Adrenal gland (tissue), 12 donors: ENCODE results near the gene TOM1. TPM values are rescaled to one million over a fixed set of nuclear protein-coding genes. Genes with fewer than 3 reads are reported as not detected.
A peak's percentile ranks its signal among the peaks of the same experiment; 100 is the strongest.

Experiments
- DNase-seq, 7 donors: peaks; one replicate each; pipeline ENCODE4 v3.0.0-alpha.2; 2019 to 2020
- H3K27ac ChIP-seq, 5 donors: fragments of 200-600 bp; sonication (generic) in 4 of 5; 1 replicate in 3 of 5; 2 replicates in 2 of 5; pipeline versions ENCODE4 v1.5.1 to v1.8.0; 2016 to 2020; ENCODE audit warnings: mild to moderate bottlenecking in 1 of 5
- H3K27me3 ChIP-seq: fragments of 200-600 bp; 2 replicates; pipeline ENCODE4 v1.8.0; 2021
- H3K36me3 ChIP-seq, 2 donors: fragments of 200-600 bp; replicated peaks in 1 of 2; 1 replicate in 1 of 2; 2 replicates in 1 of 2; pipeline versions ENCODE4 v1.5.1 to v1.8.0; 2018 to 2022
- H3K4me1 ChIP-seq, 2 donors: fragments of 200-600 bp; replicated peaks in 1 of 2; 1 replicate in 1 of 2; 2 replicates in 1 of 2; pipeline versions ENCODE4 v1.5.1 to v1.8.0; 2018 to 2021
- H3K4me3 ChIP-seq, 4 donors: fragments of 200-600 bp; sonication (generic) in 3 of 4; one replicate each; pipeline ENCODE4 v1.5.1; 2016 to 2018
- H3K9me3 ChIP-seq, 3 donors: fragments of 200-600 bp; sonication (generic) in 1 of 3; replicated peaks in 1 of 3; 1 replicate in 2 of 3; 2 replicates in 1 of 3; pipeline versions ENCODE4 v1.5.1 to v1.8.0; 2016 to 2021
- CTCF ChIP-seq, 6 experiments: fragments of 450-650 bp in 4 of 6; fragments of 200-600 bp in 2 of 6; sonication (generic) in 1 of 6; IDR thresholded peaks; 1 replicate in 5 of 6; 2 replicates in 1 of 6; pipeline versions ENCODE4 v1.5.1 to v1.8.0; 2016 to 2021; ENCODE audit warnings: antibody characterized with exemption in 6 of 6, mild to moderate bottlenecking in 2 of 6, moderate library complexity in 1 of 6
- POLR2A ChIP-seq, 2 donors: fragments of 450-650 bp; IDR thresholded peaks; one replicate each; pipeline ENCODE4 v1.6.1; 2017; ENCODE audit warnings: antibody characterized with exemption in 2 of 2, mild to moderate bottlenecking in 2 of 2, moderate library complexity in 1 of 2
- WGBS, 4 donors: extraction: QIAGEN DNeasy Blood & Tissue Kit in 2 of 4; methylation state at CpG; one replicate each; pipeline versions ENCODE4 v1.1.5 to v1.1.7; 2013 to 2017; 5-methylcytosine and 5-hydroxymethylcytosine counted together
- intact Hi-C, 2 donors: fragments of 100-400 bp; cut with DNase I; formaldehyde crosslinking; loops; one replicate each; pipeline versions ENCODE4 v1.14.1 to v1.15.0; 2022 to 2023
- polyA plus RNA-seq, 3 donors: library from polyadenylated mRNA; stranded (reverse); fragments of 200-250 nt in 2 of 3; fragments of 350-450 nt in 1 of 3; fragmentation: Illumina TruSeq in 1 of 3; extraction: RNeasy Lipid Tissue Mini Kit (QIAGEN cat#74804) in 1 of 3; gene quantifications; one replicate each; pipeline ENCODE4 v1.2.3, GENCODE V29; 2013 to 2014
- total RNA-seq, 9 donors: library from RNA; depleted of rRNA in 4 of 9; stranded (reverse); fragments of >200 nt in 4 of 9; fragments of 120-200 nt in 1 of 9; fragmentation: NEBNext Ultra II Directional in 1 of 9; extraction: Animal tissue kit (Norgen Biotek cat#: 25700) in 1 of 9; gene quantifications; one replicate each; pipeline versions ENCODE4 v1.1.0 to v1.2.4, GENCODE V29; 2013 to 2023
- donor health status: healthy with polysubstance abuse.
- donor health status: Bipolar disorder and iron deficiency.
- donor health status: DM: yes; HTN: yes; CAD: no.
- donor health status: DM: no; HTN: no; CAD: no.
- donor health status: DM: no; HTN: no; CAD: no.
- donor health status: DM: yes; HTN: yes; CAD: no.

Gene TOM1
- total and polyA plus RNA-seq, 12 donors, result 57.5 to 188 (median 106) TPM

GRCh38 chr22:35296051-35296450, 3.6 kb upstream of the TOM1 start:
- H3K4me1 ChIP-seq, result peaks cover 11 to 17% of the 10 kb centered on the region in 2 donors
- H3K36me3 ChIP-seq, result peaks cover 0 to 34% of the 10 kb centered on the region in 2 donors
- DNase-seq, result no peak
- no peak overlapping the region for H3K4me3 ChIP-seq
- intact Hi-C loops, result no loop called here
- H3K27me3 ChIP-seq, result no peaks in the 10 kb centered on the region
- H3K27ac ChIP-seq, result no peak overlapping the region
- no peaks in the 10 kb centered on the region for H3K9me3 ChIP-seq
- TF ChIP-seq POLR2A (IDR thresholded peaks at IDR 0.05), result no peak
- TF ChIP-seq CTCF (IDR thresholded peaks at IDR 0.05), result no peak

- peaks cover 0 to 6% of the 10 kb centered on the region in 2 donors for H3K36me3 ChIP-seq
- H3K4me3 ChIP-seq, result peak overlapping the region in 2 of 4 donors; percentile 73 to 87
- no peaks in the 10 kb centered on the region for H3K9me3 ChIP-seq
- peak overlapping the region; percentile 92 to 100 (median 99) for H3K27ac ChIP-seq
- TF ChIP-seq POLR2A (IDR thresholded peaks at IDR 0.05), result no peak
- TF ChIP-seq CTCF (IDR thresholded peaks at IDR 0.05), result peak in 4 of 6 experiments; percentile 27 to 51 (median 39)
- 4 to 23% (median 7%) methylated on average over 9 to 13 of the region's 13 CpGs for WGBS, 4 donors
- peaks cover 15 to 34% of the 10 kb centered on the region in 2 donors for H3K4me1 ChIP-seq
- no peaks in the 10 kb centered on the region for H3K27me3 ChIP-seq
- peak in 6 of 7 donors; percentile 59 to 85 (median 72) for DNase-seq
- intact Hi-C loops, result no loop called here
Measured at GRCh38 chr22:35299217-35299672, 449 bp upstream of the TOM1 start.

- peaks cover 15 to 43% of the 10 kb centered on the region in 2 donors for H3K4me1 ChIP-seq
- TF ChIP-seq POLR2A (IDR thresholded peaks at IDR 0.05) (peak in 1 of 2 donors; percentile 64), CTCF (IDR thresholded peaks at IDR 0.05) (no peak)
- no peaks in the 10 kb centered on the region for H3K36me3 ChIP-seq
- 41 to 59% (median 44%) methylated on average over 17 of the region's 17 CpGs for whole genome bisulfite sequencing, 4 donors
- DNase-seq, result peak; percentile 51 to 89 (median 86)
- intact Hi-C loops, result no loop called here
- no peaks in the 10 kb centered on the region for H3K27me3 ChIP-seq
- H3K4me3 ChIP-seq, result peak overlapping the region in 1 of 4 donors; percentile 73
- peak overlapping the region; percentile 92 to 100 (median 99) for H3K27ac ChIP-seq
- H3K9me3 ChIP-seq, result no peaks in the 10 kb centered on the region
Measured at GRCh38 chr22:35301372-35301874, 1.7 kb downstream of the TOM1 start.

- peaks cover 15 to 59% of the 10 kb centered on the region in 2 donors for H3K4me1 ChIP-seq
- no peaks in the 10 kb centered on the region for H3K36me3 ChIP-seq
- H3K27ac ChIP-seq, result peak overlapping the region in 3 of 5 donors; percentile 39 to 100 (median 99)
- no peak for TF ChIP-seq POLR2A (IDR thresholded peaks at IDR 0.05)
- TF ChIP-seq CTCF (IDR thresholded peaks at IDR 0.05), result no peak
- no peak for DNase-seq
- 82 to 97% (median 91%) methylated on average over 5 of the region's 5 CpGs for WGBS, 4 donors
- no peaks in the 10 kb centered on the region for H3K9me3 ChIP-seq
- no peaks in the 10 kb centered on the region for H3K27me3 ChIP-seq
- H3K4me3 ChIP-seq, result no peak overlapping the region
- intact Hi-C loops, result no loop called here
Measured at GRCh38 chr22:35303029-35303624, 3.4 kb downstream of the TOM1 start.
